PC-3 (cell line): Measurements from ENCODE around the gene HMOX2. TPM values are rescaled to one million over a fixed set of nuclear protein-coding genes. Genes with fewer than 3 reads are reported as not detected.

Source experiments
- ATAC-seq: fragments of 200-7000 bp; cut with Tn5 transposase; 2 replicates; pipeline ENCODE4 v1.9.1; 2020; ENCODE audit warnings: mild to moderate bottlenecking, moderate library complexity
- BruUV-seq: library from RNA; stranded (reverse); fragments of 400-500 nt; replicated peaks from 2 replicates; lab custom pipeline; 2021; lab: Mats Ljungman, UMichigan
- CTCF ChIA-PET: fragments of 300-600 bp; sonication (Branson Sonifier 250); formaldehyde crosslinking; loops from one replicate; lab custom pipeline; 2022; ENCODE audit warnings: antibody characterized with exemption; lab: Charles Lee
- POLR2A ChIA-PET: fragments of 300-600 bp; sonication (Branson Sonifier 250); formaldehyde crosslinking; loops from one replicate; lab custom pipeline; 2022; ENCODE audit warnings: antibody characterized with exemption; ENCODE audit not compliant: unreplicated experiment; lab: Charles Lee
- DNase-seq: peaks from one replicate; pipeline ENCODE4 v3.0.0-alpha.2; 2015
- H2AFZ ChIP-seq: fragments of 300-600 bp; sonication (generic); 2 replicates; pipeline ENCODE4 v1.6.0; 2016; ENCODE audit warnings: antibody characterized with exemption, low read length
- H3F3A ChIP-seq: fragments of 300-600 bp; sonication (generic); one replicate; pipeline ENCODE4 v1.6.0; 2017; ENCODE audit warnings: antibody characterized with exemption, low read length, control low read depth, mild to moderate bottlenecking; ENCODE audit not compliant: unreplicated experiment
- H3K27ac ChIP-seq: fragments of 300-600 bp; sonication (generic); 2 replicates; pipeline ENCODE4 v1.5.1; 2016; ENCODE audit warnings: mild to moderate bottlenecking, low read length
- H3K27me3 ChIP-seq: fragments of 300-600 bp; sonication (generic); 2 replicates; pipeline ENCODE4 v1.6.1; 2016; ENCODE audit warnings: low read length, mixed read lengths
- H3K36me3 ChIP-seq: fragments of 300-600 bp; sonication (generic); 2 replicates; pipeline ENCODE4 v1.6.1; 2016; ENCODE audit warnings: low read depth, mixed run types, low read length, mixed read lengths
- H3K4me1 ChIP-seq: fragments of 300-600 bp; sonication (generic); 2 replicates; pipeline ENCODE4 v1.5.1; 2016; ENCODE audit warnings: low read length; ENCODE audit not compliant: insufficient read depth
- H3K4me2 ChIP-seq: fragments of 300-600 bp; sonication (generic); 2 replicates; pipeline ENCODE4 v1.6.0; 2016; ENCODE audit warnings: low read length
- H3K4me3 ChIP-seq: fragments of 300-600 bp; sonication (generic); 2 replicates; pipeline ENCODE4 v1.5.1; 2016; ENCODE audit warnings: mild to moderate bottlenecking, low read length, mixed read lengths
- H3K79me2 ChIP-seq: fragments of 300-600 bp; sonication (generic); 2 replicates; pipeline ENCODE4 v1.6.1; 2017; ENCODE audit warnings: low read length, mixed read lengths
- H3K9ac ChIP-seq: fragments of 300-600 bp; sonication (generic); 2 replicates; pipeline ENCODE4 v1.6.0; 2016; ENCODE audit warnings: mild to moderate bottlenecking, low read length
- H3K9me2 ChIP-seq: fragments of 300-600 bp; sonication (generic); replicated peaks from 2 replicates; pipeline ENCODE4 v1.6.1; 2016; ENCODE audit warnings: mixed run types, low read length, mixed read lengths
- H3K9me3 ChIP-seq: fragments of 300-600 bp; sonication (generic); 2 replicates; pipeline ENCODE4 v1.6.1; 2016; ENCODE audit warnings: low read length, mixed read lengths
- H4K20me1 ChIP-seq: fragments of 300-600 bp; sonication (generic); 2 replicates; pipeline ENCODE4 v1.6.1; 2016; ENCODE audit warnings: low read length, mixed read lengths
- EZH2 ChIP-seq: fragments of 300-600 bp; sonication (generic); IDR thresholded peaks from one replicate; pipeline ENCODE4 v1.6.1; 2017; ENCODE audit warnings: antibody characterized with exemption, mild to moderate bottlenecking, low read length; ENCODE audit not compliant: unreplicated experiment
- EZH2phosphoT487 ChIP-seq: fragments of 300-600 bp; sonication (generic); IDR thresholded peaks from 2 replicates; pipeline ENCODE4 v1.6.1; 2018; ENCODE audit warnings: mild to moderate bottlenecking, antibody characterized with exemption, low read length, borderline replicate concordance
- intact Hi-C: fragments of 100-400 bp; cut with micrococcal nuclease; formaldehyde crosslinking; loops from 2 replicates; pipeline ENCODE4 v1.9.0; 2023
- total RNA-seq: library from RNA; depleted of rRNA; stranded (reverse); fragments of >200 nt; gene quantifications from 2 replicates; pipeline ENCODE4 v1.2.3, GENCODE V29; 2014
- TF ChIP-seq, protein P1 (sequence below): fragments of 300-600 bp; sonication (generic); conservative IDR thresholded peaks from 2 replicates; pipeline ENCODE4 v1.5.1; 2017; ENCODE audit warnings: antibody characterized with exemption, low read depth, mild to moderate bottlenecking, low read length

Gene HMOX2
- total RNA-seq, 1 experiment from 2014 or later: 86.9 TPM

DNA sequence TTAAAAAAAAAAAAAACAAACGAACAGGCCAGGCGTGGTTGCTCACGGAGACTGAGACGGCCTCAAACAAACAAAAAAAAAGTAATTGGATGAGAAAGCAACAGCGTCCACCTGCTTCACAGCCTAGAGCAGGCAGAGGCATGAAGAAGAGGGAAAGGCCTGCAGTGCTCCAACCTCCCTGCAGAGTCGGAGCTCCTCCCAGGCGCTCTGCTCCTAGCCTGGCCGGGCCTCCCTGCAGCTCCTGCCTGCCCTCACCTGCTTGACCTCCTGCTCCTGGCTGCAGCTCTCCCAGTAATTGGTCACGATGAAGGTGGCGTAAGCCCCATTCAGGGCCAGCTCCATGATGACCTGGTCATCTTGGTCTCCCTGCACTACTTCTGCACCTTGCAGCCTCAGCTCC lies 7.2 kb upstream of the HMOX2 start:
- no peak overlapping the region for H3K9ac ChIP-seq
- intact Hi-C loops: no loop called here
- ChIA-PET CTCF (no interaction called here), POLR2A (no interaction called here)
- no TSS peak for BruUV-seq
- ATAC-seq (no peak), DNase-seq (no peak)
- H3K9me2 ChIP-seq: no peaks in the 10 kb centered on the region
- TF ChIP-seq, protein P1, sequence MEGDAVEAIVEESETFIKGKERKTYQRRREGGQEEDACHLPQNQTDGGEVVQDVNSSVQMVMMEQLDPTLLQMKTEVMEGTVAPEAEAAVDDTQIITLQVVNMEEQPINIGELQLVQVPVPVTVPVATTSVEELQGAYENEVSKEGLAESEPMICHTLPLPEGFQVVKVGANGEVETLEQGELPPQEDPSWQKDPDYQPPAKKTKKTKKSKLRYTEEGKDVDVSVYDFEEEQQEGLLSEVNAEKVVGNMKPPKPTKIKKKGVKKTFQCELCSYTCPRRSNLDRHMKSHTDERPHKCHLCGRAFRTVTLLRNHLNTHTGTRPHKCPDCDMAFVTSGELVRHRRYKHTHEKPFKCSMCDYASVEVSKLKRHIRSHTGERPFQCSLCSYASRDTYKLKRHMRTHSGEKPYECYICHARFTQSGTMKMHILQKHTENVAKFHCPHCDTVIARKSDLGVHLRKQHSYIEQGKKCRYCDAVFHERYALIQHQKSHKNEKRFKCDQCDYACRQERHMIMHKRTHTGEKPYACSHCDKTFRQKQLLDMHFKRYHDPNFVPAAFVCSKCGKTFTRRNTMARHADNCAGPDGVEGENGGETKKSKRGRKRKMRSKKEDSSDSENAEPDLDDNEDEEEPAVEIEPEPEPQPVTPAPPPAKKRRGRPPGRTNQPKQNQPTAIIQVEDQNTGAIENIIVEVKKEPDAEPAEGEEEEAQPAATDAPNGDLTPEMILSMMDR: no peak
- TF ChIP-seq EZH2phosphoT487: no peak
- no peak for TF ChIP-seq EZH2
- no peaks in the 10 kb centered on the region for H4K20me1 ChIP-seq
- no peaks in the 10 kb centered on the region for H3K36me3 ChIP-seq
- H3K27ac ChIP-seq: no peak overlapping the region
- H3K4me1 ChIP-seq: peaks cover 20% of the 10 kb centered on the region
- H3K79me2 ChIP-seq: peaks cover 15% of the 10 kb centered on the region
- H3K4me3 ChIP-seq: no peak overlapping the region
- no peaks in the 10 kb centered on the region for H3K27me3 ChIP-seq
- no peaks in the 10 kb centered on the region for H3K9me3 ChIP-seq
- no peak overlapping the region for H3K4me2 ChIP-seq
- no peak overlapping the region for H2AFZ ChIP-seq
- peaks cover 6% of the 10 kb centered on the region for H3F3A ChIP-seq

DNA sequence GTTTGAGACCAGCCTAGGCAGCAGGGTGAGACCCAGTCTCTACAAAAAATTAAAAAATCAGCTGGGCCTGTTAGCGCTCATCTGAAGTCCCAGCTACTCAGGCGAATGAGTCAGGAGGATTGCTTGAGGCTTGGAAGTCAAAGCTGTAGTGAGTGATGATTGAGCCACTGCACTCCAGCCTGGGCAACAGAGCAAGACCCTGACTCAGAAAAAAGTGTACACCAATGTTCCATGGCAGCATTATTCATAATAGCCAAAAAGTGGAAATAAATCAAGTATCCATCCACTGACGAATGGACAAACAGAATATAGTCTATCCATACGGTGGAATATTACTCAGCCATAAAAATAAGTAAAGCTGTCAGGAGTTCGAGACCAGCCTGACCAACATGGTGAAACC lies 4.3 kb upstream of the HMOX2 start:
- H3K4me2 ChIP-seq: no peak overlapping the region
- BruUV-seq: no TSS peak
- no peak overlapping the region for H3K9ac ChIP-seq
- H2AFZ ChIP-seq: no peak overlapping the region
- no peak for TF ChIP-seq EZH2
- TF ChIP-seq, protein P1: no peak
- no peak for TF ChIP-seq EZH2phosphoT487
- intact Hi-C loops: no loop called here
- H3K36me3 ChIP-seq: no peaks in the 10 kb centered on the region
- H3K27me3 ChIP-seq: no peaks in the 10 kb centered on the region
- no peaks in the 10 kb centered on the region for H3K9me3 ChIP-seq
- no peaks in the 10 kb centered on the region for H3K9me2 ChIP-seq
- CTCF ChIA-PET: no interaction called here
- H3K79me2 ChIP-seq: peaks cover 28% of the 10 kb centered on the region
- no peak overlapping the region for H3K27ac ChIP-seq
- DNase-seq: no peak
- no peak overlapping the region for H3K4me3 ChIP-seq
- H3F3A ChIP-seq: no peaks in the 10 kb centered on the region
- no peaks in the 10 kb centered on the region for H4K20me1 ChIP-seq
- H3K4me1 ChIP-seq: peaks cover 17% of the 10 kb centered on the region; the same call in 1 of the 2 replicates
- ATAC-seq: no peak
- POLR2A ChIA-PET: no interaction called here

DNA sequence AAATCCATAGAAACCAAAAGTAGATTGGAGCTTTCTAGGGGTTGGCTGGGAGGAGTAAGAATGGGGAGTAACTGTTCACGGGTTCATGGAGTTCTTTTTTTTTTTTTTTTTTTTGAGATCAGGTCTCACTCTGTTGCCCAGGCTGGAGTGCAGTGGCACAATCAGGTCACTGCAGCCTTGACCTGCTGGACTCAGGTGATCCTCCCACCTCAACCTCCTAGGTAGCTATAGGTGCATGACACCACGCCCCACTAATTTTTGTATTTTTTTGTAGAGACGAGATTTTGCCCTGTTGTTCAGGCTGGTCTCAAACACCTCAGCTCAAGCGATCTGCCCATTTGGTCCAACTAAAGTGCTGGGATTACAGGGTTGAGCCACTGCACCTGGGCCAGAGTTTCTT lies 3.3 kb upstream of the HMOX2 start:
- Histone ChIP-seq H3K4me2 (peak overlapping the region; percentile 96; the same call in 1 of the 2 replicates), H2AFZ (no peak overlapping the region), H3K79me2 (peaks cover 38% of the 10 kb centered on the region), H3K27me3 (no peaks in the 10 kb centered on the region), H3K4me1 (peaks cover 22% of the 10 kb centered on the region), H3K9me2 (no peaks in the 10 kb centered on the region), H3F3A (no peaks in the 10 kb centered on the region), H3K36me3 (no peaks in the 10 kb centered on the region), H4K20me1 (no peaks in the 10 kb centered on the region), H3K4me3 (no peak overlapping the region), H3K9me3 (no peaks in the 10 kb centered on the region), H3K9ac (no peak overlapping the region), H3K27ac (no peak overlapping the region)
- TF ChIP-seq, protein P1: no peak
- TF ChIP-seq EZH2: no peak
- no peak for TF ChIP-seq EZH2phosphoT487
- CTCF ChIA-PET: no interaction called here
- ATAC-seq (no peak), DNase-seq (no peak)
- no TSS peak for BruUV-seq
- POLR2A ChIA-PET: no interaction called here
- intact Hi-C loops: no loop called here
